Liver (tissue), 9 donors: ENCODE measurements around the gene HS3ST3B1. TPM values are rescaled to one million over a fixed set of nuclear protein-coding genes. Genes with fewer than 3 reads are reported as not detected.

Experiments used
- DNase-seq: peaks from one replicate; pipeline ENCODE4 v3.0.0-alpha.2; 2017; ENCODE audit warnings: low spot score
- H3K27ac ChIP-seq, 2 donors: one replicate each; pipeline ENCODE4 v1.7.0; 2013; ENCODE audit warnings: inconsistent platforms in 2 of 2, low read length in 2 of 2, control low read depth in 1 of 2, low read depth in 1 of 2, mild to moderate bottlenecking in 1 of 2
- H3K27me3 ChIP-seq, 4 donors: one replicate each; pipeline versions ENCODE4 v1.6.1 to v1.7.0; 2013; ENCODE audit warnings: low read length in 3 of 4, inconsistent platforms in 1 of 4, mild to moderate bottlenecking in 1 of 4, moderate library complexity in 1 of 4; ENCODE audit not compliant: control insufficient read depth in 4 of 4, insufficient read depth in 4 of 4
- H3K36me3 ChIP-seq, 4 donors: one replicate each; pipeline versions ENCODE4 v1.6.1 to v1.7.0; 2013; ENCODE audit warnings: low read length in 3 of 4, mild to moderate bottlenecking in 3 of 4, low read depth in 1 of 4, moderate library complexity in 1 of 4; ENCODE audit not compliant: control insufficient read depth in 4 of 4, insufficient read depth in 3 of 4
- H3K4me1 ChIP-seq, 4 donors: one replicate each; pipeline versions ENCODE4 v1.6.1 to v1.7.0; 2013; ENCODE audit warnings: low read length in 3 of 4, mild to moderate bottlenecking in 3 of 4, moderate library complexity in 1 of 4; ENCODE audit not compliant: control insufficient read depth in 4 of 4, insufficient read depth in 4 of 4
- H3K4me3 ChIP-seq, 3 donors: one replicate each; pipeline versions ENCODE4 v1.6.1 to v1.7.0; 2013; ENCODE audit warnings: low read length in 3 of 3, control low read depth in 1 of 3, low read depth in 1 of 3, mild to moderate bottlenecking in 1 of 3
- H3K9ac ChIP-seq, 2 donors: one replicate each; pipeline ENCODE4 v1.7.0; 2013; ENCODE audit warnings: low read length in 2 of 2, mild to moderate bottlenecking in 2 of 2, moderate library complexity in 2 of 2, control low read depth in 1 of 2, low read depth in 1 of 2
- H3K9me3 ChIP-seq, 4 donors: one replicate each; pipeline versions ENCODE4 v1.6.1 to v1.7.0; 2013; ENCODE audit warnings: low read length in 3 of 4; ENCODE audit not compliant: control insufficient read depth in 4 of 4
- EGR1 ChIP-seq, 2 donors: IDR thresholded peaks; 2 replicates each; pipeline ENCODE4 v1.6.1; 2016 to 2018; ENCODE audit warnings: antibody characterized with exemption in 2 of 2, low read depth in 2 of 2
- FOXA2 ChIP-seq: IDR thresholded peaks from 2 replicates; pipeline ENCODE4 v1.6.1; 2016; ENCODE audit warnings: antibody characterized with exemption
- NR2F2 ChIP-seq: IDR thresholded peaks from 2 replicates; pipeline ENCODE4 v1.6.1; 2016; ENCODE audit warnings: antibody characterized with exemption
- RAD21 ChIP-seq, 2 donors: IDR thresholded peaks; 2 replicates each; pipeline ENCODE4 v1.6.1; 2016; ENCODE audit warnings: antibody characterized with exemption in 2 of 2, mild to moderate bottlenecking in 2 of 2
- SP1 ChIP-seq: IDR thresholded peaks from 2 replicates; pipeline ENCODE4 v1.6.1; 2018; ENCODE audit warnings: antibody characterized with exemption, mild to moderate bottlenecking
- YY1 ChIP-seq: IDR thresholded peaks from 2 replicates; pipeline ENCODE4 v1.6.1; 2016; ENCODE audit warnings: antibody characterized with exemption, mild to moderate bottlenecking
- WGBS: extraction: QIAGEN DNeasy Blood & Tissue Kit; methylation state at CpG from one replicate; pipeline ENCODE4 v1.1.7; 2013; 5-methylcytosine and 5-hydroxymethylcytosine counted together
- polyA plus RNA-seq, 2 donors: library from polyadenylated mRNA; stranded (reverse) in 1 of 2; unstranded in 1 of 2; fragments of 200-250 nt in 1 of 2; fragments of >200 nt in 1 of 2; fragmentation: Nextera tagmentation in 1 of 2; extraction: Ambion mirVana in 1 of 2; gene quantifications; one replicate each; pipeline versions ENCODE4 v1.2.1 to v1.2.3, GENCODE V29; 2013 to 2015
- total RNA-seq, 2 donors: library from RNA; depleted of rRNA; stranded (reverse); fragments of >200 nt; gene quantifications; one replicate each; pipeline ENCODE4 v1.2.3, GENCODE V29; 2014
- TF ChIP-seq, protein P1 (sequence below): IDR thresholded peaks from 2 replicates; pipeline ENCODE4 v1.6.1; 2016; ENCODE audit warnings: antibody characterized with exemption
- TF ChIP-seq, protein P2 (sequence below): IDR thresholded peaks from 2 replicates; pipeline ENCODE4 v1.6.1; 2016; ENCODE audit warnings: antibody characterized with exemption, mild to moderate bottlenecking
- TF ChIP-seq, protein P3 (sequence below): IDR thresholded peaks from 2 replicates; pipeline ENCODE4 v1.6.1; 2016; ENCODE audit warnings: antibody characterized with exemption
- TF ChIP-seq, protein P4 (sequence below): fragments of 150-350 bp; IDR thresholded peaks from 2 replicates; pipeline ENCODE4 v1.5.1; 2017; ENCODE audit warnings: improper control_type of control experiment, low read depth, low read length; ENCODE audit not compliant: missing input control
- donor health status: healthy.
- donor health status: healthy.
- donor health status: healthy.
- donor health status: healthy.
- donor health status: healthy.

Gene HS3ST3B1
- total and polyA plus RNA-seq, 4 donors = 11.9 to 33.5 (median 22.4) TPM

DNA sequence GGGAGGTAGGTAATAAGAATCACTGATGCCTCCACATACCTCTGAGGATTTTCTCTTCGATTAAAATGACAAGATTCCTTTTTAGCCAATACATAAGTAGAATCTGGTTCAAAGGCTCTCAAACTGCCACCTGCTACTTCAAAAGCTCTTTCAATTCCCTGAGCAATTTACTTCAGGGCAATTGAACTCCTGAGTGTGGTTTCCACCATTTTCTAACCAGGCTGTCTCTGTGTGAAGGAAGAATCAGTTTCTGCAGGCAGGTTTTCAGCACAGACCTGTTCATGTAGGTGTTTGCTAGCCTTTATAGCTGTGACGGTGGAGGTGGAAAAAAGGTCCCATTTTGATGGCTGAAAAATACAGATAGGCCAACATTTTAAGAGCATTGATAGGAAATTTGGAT, 18.2 kb upstream of the HS3ST3B1 start:
- TF ChIP-seq EGR1 (IDR thresholded peaks at IDR 0.05; ENCODE audit: low read depth in 2 of 2) (no peak), SP1 (no peak), FOXA2 (no peak)
- TF ChIP-seq, protein P1, sequence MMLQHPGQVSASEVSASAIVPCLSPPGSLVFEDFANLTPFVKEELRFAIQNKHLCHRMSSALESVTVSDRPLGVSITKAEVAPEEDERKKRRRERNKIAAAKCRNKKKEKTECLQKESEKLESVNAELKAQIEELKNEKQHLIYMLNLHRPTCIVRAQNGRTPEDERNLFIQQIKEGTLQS = no peak
- TF ChIP-seq, protein P2, sequence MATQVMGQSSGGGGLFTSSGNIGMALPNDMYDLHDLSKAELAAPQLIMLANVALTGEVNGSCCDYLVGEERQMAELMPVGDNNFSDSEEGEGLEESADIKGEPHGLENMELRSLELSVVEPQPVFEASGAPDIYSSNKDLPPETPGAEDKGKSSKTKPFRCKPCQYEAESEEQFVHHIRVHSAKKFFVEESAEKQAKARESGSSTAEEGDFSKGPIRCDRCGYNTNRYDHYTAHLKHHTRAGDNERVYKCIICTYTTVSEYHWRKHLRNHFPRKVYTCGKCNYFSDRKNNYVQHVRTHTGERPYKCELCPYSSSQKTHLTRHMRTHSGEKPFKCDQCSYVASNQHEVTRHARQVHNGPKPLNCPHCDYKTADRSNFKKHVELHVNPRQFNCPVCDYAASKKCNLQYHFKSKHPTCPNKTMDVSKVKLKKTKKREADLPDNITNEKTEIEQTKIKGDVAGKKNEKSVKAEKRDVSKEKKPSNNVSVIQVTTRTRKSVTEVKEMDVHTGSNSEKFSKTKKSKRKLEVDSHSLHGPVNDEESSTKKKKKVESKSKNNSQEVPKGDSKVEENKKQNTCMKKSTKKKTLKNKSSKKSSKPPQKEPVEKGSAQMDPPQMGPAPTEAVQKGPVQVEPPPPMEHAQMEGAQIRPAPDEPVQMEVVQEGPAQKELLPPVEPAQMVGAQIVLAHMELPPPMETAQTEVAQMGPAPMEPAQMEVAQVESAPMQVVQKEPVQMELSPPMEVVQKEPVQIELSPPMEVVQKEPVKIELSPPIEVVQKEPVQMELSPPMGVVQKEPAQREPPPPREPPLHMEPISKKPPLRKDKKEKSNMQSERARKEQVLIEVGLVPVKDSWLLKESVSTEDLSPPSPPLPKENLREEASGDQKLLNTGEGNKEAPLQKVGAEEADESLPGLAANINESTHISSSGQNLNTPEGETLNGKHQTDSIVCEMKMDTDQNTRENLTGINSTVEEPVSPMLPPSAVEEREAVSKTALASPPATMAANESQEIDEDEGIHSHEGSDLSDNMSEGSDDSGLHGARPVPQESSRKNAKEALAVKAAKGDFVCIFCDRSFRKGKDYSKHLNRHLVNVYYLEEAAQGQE = no peak
- TF ChIP-seq, protein P3, sequence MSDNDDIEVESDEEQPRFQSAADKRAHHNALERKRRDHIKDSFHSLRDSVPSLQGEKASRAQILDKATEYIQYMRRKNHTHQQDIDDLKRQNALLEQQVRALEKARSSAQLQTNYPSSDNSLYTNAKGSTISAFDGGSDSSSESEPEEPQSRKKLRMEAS = no peak
- TF ChIP-seq, protein P4, sequence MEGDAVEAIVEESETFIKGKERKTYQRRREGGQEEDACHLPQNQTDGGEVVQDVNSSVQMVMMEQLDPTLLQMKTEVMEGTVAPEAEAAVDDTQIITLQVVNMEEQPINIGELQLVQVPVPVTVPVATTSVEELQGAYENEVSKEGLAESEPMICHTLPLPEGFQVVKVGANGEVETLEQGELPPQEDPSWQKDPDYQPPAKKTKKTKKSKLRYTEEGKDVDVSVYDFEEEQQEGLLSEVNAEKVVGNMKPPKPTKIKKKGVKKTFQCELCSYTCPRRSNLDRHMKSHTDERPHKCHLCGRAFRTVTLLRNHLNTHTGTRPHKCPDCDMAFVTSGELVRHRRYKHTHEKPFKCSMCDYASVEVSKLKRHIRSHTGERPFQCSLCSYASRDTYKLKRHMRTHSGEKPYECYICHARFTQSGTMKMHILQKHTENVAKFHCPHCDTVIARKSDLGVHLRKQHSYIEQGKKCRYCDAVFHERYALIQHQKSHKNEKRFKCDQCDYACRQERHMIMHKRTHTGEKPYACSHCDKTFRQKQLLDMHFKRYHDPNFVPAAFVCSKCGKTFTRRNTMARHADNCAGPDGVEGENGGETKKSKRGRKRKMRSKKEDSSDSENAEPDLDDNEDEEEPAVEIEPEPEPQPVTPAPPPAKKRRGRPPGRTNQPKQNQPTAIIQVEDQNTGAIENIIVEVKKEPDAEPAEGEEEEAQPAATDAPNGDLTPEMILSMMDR = no peak
- 92% methylated on average over 2 of the region's 2 CpGs for WGBS
- no peak overlapping the region for H3K9ac ChIP-seq
- no peaks in the 10 kb centered on the region for H3K9me3 ChIP-seq
- no peak overlapping the region for H3K4me3 ChIP-seq
- no peaks in the 10 kb centered on the region for H3K4me1 ChIP-seq
- H3K27ac ChIP-seq = no peak overlapping the region
- DNase-seq = no peak
- H3K27me3 ChIP-seq = peaks cover 0 to 5% (median 0%) of the 10 kb centered on the region in 4 donors
- no peaks in the 10 kb centered on the region for H3K36me3 ChIP-seq

DNA sequence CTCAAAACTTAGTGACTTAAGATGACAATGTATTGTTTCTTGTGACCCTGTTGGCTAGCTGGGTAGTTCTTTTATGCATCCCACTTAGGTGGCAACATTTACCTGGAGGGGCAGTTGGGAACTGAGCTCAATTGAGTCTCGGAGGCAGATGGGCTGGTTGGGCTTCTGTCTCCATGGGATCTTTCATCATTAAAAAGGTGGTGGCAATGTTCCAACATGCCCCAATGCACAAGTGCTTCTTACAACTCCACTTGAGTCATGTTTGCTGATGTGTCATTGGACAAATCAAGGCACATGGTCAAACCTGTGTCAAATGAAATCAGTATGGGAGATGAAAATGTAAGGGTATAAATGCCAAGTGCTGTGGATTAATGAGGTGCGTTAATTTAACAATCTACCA, 11.7 kb upstream of the HS3ST3B1 start:
- no peak overlapping the region for H3K4me3 ChIP-seq
- no peaks in the 10 kb centered on the region for H3K4me1 ChIP-seq
- no peak for TF ChIP-seq FOXA2
- no peak for TF ChIP-seq NR2F2
- TF ChIP-seq YY1 = no peak
- TF ChIP-seq, protein P2 = no peak
- TF ChIP-seq EGR1 (IDR thresholded peaks at IDR 0.05; ENCODE audit: low read depth in 2 of 2) = no peak
- no peak for TF ChIP-seq RAD21 (IDR thresholded peaks at IDR 0.05)
- no peak for DNase-seq
- no peaks in the 10 kb centered on the region for H3K27me3 ChIP-seq
- WGBS = 94% methylated on average over 2 of the region's 2 CpGs
- H3K9ac ChIP-seq = no peak overlapping the region
- H3K27ac ChIP-seq = no peak overlapping the region
- H3K36me3 ChIP-seq = no peaks in the 10 kb centered on the region
- no peaks in the 10 kb centered on the region for H3K9me3 ChIP-seq
